Measurements from ENCODE around the gene DNER.

DNER gene

DNA sequence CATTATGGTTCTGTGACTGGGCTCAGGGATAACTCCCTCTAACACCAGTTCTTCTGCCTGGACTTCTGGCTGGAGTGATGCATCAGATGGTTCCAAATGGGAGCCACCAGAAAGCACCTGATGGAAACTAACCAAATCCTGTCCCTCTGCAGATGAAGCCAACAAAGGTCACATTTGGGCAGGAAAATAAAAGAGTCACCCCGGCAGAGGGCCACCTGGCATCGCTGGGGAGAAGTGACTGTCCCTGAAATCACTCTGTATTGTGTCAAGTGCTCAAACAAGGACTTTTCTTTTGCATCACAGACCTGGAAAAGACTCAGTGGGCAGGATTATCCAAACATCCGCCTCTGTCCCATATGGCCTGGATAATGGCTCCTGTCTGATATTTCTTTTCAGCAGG, 47.5 kb downstream of the DNER start:
- DNase-seq = no peak

DNA sequence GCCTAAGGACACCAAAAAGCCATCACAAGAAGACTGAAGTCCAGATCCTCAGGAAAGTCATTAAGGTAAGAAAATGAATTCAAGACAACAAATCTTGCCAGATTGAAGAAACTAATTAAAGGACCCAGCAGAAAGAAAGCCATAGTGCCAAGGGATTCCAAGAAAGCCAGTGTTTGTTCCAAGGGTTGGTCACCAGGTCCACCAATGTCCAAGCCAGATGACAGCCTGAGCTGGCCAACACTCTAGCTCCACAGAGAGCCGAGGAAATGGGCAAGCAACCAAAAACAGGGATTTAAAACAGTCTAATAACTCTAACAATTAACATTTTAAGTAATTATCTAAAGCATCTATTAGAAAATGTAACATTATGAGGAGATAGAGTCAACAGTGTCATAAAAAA, 49.2 kb downstream of the DNER start:
- no peak for DNase-seq

DNA sequence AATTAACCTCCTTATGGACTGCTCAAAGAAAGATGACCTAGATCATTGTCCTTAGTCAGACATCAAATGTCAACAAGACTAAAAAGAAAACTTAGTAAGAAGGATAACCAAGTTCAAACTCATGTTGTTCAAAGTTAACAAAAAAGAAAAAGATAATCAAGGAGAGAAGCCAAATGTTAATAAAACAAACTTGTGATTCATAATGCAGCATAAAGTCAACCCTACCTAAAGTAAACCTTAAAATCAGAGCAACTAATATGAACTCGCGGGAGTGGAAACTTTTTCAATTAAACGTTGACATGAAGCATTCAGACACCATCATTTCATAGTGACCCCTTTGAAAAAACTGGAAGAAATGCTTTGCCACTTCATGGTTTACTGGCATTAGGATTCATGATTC, 52.9 kb downstream of the DNER start:
- no peak for DNase-seq

GRCh38 chr2:229660951-229661350, 53.4 kb downstream of the DNER start:
- no peak for DNase-seq

- no peak for DNase-seq
Observed at GRCh38 chr2:229660391-229660790, 54.0 kb downstream of the DNER start.

DNA sequence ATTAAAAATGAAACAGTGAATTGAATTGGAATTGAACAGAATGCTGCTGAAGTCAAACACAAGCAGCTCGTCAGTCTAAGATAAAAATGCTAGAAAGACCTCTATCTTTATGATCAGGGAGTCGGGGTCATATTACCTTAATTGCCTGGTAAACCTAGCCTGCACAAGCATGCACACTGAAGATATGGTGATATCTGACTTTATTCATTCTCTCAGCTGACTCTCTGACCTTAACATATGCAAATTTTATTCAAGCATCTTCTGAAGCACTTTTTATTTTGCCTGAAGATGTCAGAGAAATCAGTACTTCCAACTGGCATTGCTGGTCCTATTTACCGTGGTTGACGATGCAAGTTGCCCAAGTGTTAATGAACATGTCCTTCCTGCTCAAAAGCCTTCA, 56.4 kb downstream of the DNER start:
- no peak for DNase-seq

DNA sequence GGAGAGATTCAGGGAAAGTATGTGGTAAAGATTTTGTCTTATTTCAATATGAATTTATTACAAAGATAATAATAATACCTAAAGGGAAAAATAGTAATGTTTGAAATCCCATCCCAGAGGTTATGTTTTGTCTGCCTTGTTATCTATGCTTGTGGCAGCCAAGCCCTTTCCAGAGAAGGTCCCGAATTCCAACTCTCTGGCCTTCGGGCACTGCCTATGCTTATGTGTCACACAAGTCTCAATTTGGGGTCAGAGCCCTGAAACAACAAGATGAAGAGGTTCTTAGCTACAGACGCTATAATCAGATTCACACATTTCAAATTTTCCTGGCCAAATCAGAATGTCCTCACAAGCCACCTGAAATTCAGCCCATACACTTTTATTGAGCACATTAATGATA, 59.9 kb downstream of the DNER start:
- DNase-seq = no peak

DNA sequence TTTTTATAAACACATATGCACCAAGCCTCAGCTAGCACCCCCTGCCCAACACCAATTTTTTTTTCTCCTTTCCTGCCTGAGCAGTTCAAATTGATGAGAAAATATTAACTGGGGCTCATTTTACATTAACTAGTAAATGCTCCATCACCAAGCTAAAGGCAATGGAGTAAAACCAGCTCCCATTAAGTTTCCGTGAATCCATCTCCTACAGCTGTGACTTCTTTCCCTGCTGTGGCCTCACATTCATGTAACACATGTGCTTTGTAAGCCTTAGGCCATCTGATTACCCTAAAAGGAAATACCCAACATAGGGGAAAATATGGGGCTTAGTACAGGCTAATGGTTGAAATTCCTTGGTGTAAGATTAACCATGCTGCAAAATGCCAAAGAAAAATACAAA, 60.8 kb downstream of the DNER start:
- no peak for DNase-seq

DNA sequence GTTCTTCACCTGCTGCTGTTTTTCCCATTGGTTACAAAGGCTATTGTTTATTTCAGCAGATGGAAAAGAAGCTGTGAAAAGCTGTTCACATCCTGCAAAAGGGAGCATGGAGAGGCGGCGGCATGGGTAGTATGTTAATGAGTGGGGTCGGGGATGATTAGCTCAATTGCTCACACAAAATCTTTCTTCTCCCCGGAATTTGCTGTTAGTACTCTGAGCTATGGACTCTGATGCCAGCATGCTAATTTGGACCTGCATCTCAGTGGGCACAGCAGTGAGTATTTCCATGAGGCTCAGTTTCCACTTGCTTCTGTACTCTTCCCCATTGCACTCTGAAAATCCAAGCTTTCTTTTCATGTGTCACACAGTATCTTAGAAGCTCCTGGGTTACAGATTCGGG, 61.6 kb downstream of the DNER start:
- DNase-seq = no peak

- no peak for DNase-seq
Observed at GRCh38 chr2:229650901-229651300, 63.5 kb downstream of the DNER start.

DNA sequence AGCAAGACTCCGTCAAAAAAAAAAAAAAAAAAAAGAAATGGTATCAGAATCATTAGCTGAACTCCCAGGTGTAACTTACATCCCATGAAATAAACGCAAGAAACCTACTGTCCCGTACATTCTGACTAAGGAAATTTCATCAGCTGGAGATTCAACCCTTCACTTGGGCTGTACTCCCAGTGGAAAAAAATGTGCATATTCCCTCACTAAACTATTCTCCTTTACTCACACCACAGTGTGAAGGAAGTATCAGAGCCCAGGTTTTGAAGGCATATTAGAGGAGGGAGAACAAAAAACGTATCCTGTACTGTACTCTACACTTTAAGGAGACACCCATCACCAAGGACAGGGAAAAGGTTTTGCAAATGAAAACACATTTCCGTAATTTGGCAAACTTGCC, 64.3 kb downstream of the DNER start:
- no peak for DNase-seq

- no peak for DNase-seq
Observed at GRCh38 chr2:229646186-229646723, 68.1 kb downstream of the DNER start.

- no peak for DNase-seq
Observed at GRCh38 chr2:229642371-229642770, 72.0 kb downstream of the DNER start.

DNA sequence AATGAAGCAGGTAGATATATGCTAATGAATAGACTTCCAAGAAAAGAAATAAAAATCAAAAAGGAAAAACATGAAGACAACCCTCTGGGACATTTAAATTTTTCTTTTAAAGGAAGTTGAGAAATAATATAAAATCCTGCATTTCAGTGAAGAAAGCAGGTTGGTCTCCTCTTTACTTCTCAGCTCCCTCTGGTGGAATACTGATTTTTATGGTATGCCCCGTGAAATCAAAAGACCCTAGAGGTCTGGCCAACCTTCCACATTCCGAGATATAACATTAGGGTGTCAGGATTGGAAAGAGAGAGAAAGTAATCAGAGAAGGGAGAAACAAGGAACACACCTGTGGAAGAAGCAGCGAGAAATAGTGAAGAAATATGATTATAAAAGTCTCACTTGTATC, 72.7 kb downstream of the DNER start:
- no peak for DNase-seq

DNA sequence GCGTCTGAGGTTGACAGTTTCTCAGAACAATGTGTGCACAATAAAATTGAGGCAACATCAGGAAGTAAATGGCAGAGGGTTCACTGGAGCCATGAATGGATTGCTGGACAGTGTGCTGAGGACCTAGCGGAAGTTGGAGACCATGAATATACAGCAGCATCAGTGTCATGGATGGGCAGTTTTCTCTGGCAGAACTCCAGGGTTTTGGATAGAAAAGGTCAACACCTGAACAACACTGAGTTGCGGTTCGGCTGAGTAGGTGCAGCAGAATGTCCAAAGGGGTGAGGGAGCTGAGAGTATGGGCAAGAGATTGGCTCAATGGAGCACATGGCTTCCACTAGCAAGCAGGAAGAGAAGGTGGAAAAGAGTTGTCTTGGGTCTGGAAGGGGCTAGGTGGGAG, 73.7 kb downstream of the DNER start:
- DNase-seq = no peak

GRCh38 chr2:229636571-229636970, 77.8 kb downstream of the DNER start:
- no peak for DNase-seq

DNA sequence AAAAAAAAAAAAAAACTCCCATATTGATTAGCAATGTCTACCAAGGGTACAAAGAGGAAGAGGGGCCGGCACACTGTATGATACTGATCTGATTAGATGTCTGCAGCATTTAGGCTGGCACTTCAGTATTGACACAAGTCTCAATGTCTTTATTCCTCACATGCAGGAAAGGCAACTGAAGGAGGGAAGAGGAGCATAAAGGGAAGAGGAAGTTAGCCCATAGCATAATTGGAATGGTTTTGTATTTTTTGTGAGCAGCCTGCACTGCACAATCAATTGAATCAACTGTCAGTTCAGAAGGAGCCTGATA, 79.0 kb downstream of the DNER start:
- no peak for DNase-seq

DNA sequence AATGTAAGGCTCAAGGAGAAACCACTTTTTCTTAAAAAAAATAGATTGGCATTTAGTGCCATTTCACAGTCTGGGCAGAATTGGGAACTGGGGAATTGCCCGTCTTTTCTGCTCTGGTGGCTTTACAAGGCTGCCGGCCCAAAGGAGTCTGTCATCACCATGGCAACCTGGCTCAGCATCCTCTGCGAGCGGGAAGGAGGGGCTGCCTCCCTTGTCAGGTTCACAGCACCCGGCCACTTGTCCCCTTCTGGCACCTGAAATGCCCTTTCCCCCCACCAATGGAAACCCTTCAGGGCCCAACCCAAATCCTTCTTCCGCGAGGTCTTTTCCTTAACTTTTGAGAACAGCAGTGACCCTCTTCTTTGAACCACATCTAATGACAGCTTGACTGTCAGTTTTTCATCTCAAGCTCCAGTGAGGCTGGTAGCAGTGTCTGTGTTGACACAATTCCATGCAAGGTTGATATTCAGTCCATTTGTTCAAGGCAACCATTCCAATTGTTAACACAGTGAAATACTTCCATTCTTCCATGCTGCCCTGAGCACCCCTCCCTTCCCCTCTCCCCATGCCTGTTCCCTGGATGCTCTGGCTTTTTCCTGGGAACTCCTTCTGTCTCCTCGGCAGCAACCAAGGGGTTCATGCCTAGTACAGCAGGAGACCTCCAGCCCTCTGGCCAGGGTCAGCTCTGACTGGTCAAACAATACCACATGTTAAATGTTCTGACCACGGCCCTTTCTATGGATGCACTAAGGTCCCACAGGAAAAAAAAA, 79.6 kb downstream of the DNER start:
- no peak for DNase-seq

GRCh38 chr2:229633556-229633955, 80.8 kb downstream of the DNER start:
- DNase-seq = no peak

DNA sequence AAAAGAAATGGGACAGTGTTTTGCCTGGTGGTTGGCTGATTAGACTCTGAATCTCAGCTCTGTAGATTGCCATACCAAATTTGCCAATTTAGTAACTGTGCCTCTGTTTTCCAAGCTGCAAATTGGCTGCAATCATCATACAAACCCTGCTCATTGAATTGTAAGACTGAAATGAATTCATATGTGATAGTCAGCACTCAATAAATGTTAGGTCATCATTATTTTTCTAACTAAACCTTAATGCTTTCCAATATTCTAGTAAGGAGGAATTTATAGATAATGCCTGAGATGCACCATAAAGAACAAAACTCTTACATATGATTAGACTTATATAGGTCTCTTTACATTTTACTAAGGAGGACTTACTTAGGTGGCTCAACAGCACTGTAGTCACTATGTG, 85.3 kb downstream of the DNER start:
- no peak for DNase-seq

GRCh38 chr2:229627728-229628127, 86.6 kb downstream of the DNER start:
- no peak for DNase-seq

GRCh38 chr2:229622495-229623355, 91.6 kb downstream of the DNER start:
- no peak for DNase-seq

DNA sequence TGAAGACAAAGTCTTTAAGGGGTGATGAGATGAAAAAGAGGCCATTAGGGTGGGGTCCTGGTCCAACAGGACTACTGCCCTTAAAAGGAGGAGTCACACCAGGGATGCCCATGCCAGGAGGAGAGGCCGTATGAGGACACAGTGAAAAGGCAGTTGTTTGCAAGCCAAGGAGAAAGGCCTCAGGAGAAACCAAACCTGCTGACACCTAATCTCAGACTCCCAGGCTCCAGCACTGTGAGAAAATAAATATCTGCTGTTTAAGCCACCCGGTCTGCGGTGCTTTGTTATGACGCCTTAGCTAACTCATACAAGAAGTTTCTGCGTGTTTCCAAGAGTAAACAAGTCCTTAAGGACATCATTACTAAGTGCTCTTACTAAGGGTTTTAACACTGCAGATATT, 93.6 kb downstream of the DNER start:
- no peak for DNase-seq

GRCh38 chr2:229620289-229620688, 94.1 kb downstream of the DNER start:
- DNase-seq = no peak
